ENCODE results near the gene AP3S2.

The AP3S2 gene

DNA sequence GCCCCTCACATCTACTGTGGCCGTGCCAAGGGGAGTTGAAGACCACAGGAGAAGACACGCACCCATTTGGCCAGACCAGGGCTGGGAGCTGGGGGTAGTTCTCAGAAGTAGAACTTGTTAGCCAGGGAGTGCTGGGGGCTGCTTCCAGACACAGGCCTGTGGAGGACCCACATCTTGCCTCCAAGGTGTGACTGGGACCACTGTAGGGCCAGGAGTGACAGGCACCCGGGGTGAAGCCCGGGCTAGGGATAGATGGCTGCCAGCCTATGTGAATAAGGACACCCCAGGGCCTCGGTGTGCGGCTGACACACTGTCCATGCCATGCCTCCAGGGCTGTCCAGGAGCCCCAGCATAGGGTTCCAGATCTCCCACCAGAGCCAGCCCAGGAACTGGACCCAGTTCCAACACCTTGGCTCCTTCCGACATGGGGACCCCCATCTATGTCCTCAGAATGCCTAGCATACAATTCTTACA, 80.9 kb downstream of the AP3S2 start:
- DNase-seq, result no peak

DNA sequence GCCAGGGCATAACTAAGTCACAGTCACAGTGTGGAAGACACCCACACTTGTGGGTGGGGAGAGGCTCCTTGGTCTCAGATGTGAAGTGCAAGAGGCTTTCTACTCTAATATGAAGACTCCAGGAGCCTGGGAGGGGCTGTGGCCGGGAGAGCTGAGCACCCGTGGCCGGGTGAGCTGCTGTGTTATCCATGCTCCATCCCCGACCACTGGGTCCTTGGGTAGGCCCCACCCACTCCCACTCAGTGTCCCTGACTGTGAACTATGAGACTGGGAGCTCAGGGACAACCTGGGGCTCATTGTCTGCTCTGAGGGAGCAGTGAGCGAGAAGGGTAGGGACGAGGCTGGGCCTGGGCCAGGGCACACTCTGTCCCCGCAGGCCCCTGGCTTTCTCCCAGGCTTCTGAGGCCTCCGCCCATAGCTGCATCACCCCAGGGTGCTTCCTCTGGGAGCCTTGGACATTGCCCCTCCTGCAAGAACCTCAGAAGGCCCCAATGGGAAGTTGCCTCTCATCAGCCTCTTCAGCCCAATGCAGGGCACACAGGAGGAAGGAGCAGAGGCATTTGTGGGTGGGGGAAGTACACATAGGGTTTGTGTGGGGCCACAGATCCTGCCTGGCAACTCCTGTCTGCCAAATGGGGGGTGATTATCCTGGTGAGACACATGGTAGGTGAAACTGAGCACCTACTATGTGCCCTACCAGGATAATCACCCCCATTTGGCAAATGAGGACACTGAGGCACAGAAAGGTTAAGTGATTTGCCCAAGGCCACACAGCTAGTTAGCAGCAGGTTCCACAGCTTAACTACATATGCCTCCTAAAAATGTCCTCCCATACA, 81.6 kb downstream of the AP3S2 start:
- DNase-seq, result no peak

DNA sequence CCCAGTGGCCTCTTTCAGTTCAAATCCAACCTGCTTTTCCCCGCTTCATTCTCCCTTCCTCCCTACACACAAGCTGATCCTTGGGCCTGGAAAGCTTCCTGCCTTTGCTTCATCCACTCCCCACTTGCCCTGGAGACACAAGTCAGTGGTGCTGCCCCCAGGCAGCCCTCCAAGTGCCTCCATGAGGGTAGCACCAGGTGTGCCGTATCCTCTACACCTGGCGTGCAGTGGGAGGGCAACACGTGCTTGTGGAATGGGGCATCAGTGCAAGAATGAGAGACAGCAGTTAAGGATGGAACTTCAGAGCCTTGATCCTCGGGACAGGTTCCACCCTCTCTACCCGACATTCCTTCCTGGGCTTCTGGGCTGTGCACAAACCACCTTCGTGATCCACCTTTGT, 83.0 kb downstream of the AP3S2 start:
- DNase-seq, result no peak

- DNase-seq, result no peak
These were observed 84.0 kb downstream of the AP3S2 start for GRCh38 chr15:89809787-89810148.

DNA sequence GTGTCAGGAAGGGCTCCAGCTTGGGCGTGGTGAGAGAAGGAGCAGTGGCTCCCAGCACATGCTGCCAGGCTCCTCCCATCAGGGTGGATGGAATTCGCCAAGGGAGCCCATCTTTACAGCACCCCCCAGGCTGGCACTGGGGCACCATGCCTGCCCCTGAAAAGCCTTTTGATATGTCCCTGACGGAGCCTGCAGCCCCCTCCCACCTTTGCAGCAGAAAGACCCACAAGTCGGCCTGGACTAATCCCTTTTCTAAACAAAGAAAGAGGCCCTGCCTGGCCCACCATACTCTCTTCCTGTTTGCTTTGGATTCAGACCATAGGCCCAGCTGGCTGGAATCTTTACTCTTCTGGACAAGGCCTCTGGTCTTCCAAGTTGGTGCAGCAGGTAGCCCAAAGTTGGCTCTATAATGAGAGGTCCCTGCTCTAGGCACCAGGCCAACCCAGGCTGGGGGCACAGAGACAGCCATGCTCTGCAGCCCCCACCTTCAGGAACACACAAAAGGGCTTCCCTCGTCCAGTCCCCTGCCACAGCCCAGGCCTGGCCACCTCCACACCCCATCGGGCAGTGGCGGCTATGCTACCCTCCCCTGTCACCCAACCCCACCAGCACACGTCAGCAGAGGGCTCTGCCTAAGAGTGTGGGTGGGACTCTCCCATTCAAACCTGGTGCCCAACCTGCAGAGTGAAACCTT, 84.6 kb downstream of the AP3S2 start:
- DNase-seq, result no peak

- DNase-seq, result no peak
These were observed 85.5 kb downstream of the AP3S2 start for GRCh38 chr15:89808160-89808870.

GRCh38 chr15:89807689-89808088, 86.1 kb downstream of the AP3S2 start:
- DNase-seq, result no peak

DNA sequence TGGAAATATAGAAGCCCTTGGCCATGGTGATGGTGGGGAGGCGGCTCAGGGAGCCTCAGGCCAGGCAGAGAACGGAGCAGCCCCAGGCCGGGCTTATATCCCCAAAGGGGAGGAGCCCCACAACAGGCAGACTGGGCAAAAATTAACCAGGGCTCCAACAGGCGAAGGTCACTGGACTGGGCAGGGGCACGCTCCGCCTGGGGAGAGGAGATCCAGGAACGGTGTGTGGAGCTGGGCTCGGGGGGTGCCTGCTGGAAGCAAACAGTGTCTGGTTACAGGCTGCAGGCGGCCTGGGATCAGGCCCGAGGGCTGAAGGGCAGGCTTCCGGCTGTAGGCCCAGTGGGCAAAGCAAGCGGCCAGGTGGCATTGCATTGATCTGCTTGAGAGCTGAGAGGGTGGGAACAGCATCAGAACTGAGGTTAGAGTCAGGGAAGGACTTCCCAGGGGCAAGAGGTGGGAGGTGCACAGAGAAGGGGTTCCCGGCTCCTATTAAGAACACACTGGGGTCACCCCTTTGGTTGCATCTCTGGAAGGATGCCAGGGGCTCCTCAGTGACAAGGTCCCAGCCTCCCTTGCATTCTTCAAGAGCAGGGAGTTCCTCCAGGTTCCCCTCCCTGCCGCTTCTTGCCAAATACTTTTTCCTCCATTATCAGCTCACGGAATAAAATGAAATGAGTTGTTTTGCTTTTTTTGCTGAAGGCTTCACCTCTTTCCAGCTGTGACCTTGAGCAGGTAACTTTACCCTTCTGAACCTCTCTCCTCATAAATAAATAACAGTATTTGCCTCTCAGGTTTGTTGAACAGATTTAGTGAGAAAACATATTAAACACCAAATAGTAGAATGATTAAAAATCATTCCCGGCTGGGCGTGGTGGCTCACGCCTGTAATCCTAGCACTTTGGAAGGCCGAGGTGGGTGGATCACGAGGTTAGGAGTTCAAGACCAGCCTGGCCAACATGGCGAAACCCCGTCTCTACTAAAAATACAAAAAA, 86.9 kb downstream of the AP3S2 start:
- DNase-seq, result no peak

DNA sequence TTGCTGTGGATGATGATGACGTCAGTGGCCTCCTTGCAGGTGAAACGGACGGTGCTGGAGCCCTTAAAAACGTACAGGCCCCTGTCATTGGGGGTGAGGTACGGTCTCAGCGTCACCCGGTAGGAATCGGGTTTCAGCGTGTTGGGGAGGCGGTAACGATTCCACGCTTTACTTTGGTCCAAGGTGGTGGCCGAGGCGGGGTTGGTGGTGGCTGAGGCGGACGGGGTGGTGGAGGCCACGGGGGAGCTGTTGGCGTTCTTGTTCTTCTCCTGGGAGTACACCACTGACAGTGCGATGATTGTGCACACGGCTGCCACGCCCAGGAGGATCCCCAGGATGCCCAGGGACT, 87.6 kb downstream of the AP3S2 start:
- no peak for DNase-seq

DNA sequence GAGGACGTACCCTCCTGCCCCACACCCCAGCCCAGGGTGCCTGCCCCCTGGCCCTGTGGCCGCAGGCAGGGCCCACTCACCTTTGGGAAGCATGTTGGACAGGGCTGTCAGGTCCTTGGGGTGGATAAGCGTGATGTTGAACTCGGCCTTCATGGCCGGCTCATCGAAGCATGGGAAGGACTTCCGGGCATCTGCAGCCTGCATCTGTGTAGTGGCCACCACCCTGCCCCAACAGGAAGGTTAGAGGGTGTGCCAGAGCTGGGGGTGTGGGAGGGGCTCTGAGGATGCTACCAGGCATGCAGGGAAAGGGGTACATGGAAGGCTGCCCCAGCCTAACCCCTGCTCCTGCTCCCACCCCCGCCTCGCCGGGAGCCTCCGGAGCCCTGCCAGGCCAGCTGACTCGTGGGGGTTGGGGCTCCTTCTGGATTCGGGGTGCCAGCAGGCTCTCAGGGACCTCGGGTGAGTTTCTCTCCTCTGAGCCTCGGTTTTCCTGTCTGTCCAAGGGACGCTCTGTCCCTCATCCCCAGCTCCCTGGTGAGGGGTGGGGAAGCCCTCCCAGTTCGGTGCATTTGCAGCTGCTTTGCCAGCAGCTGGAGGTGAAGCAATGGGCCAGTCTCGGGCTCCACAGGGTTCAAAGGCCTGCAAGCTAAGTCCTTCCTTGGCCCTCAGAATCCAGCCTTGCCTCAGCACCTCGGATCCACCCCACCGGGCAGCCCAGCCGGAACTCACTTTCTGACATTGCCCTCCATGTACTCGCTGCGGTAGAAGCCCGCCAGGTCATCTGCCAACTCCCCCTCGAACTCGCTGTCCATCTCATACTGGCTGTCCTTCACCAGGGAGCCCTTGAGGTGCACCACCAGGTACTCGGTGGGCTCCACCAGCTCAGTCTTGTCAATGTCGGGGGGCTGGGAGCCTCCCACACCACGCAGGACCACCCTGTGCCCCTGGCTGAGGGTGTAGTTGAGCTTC, 88.3 kb downstream of the AP3S2 start:
- DNase-seq, result no peak

- no peak for DNase-seq
These were observed 89.6 kb downstream of the AP3S2 start for GRCh38 chr15:89803941-89804800.

- no peak for DNase-seq
These were observed 90.6 kb downstream of the AP3S2 start for GRCh38 chr15:89802986-89803824.

DNA sequence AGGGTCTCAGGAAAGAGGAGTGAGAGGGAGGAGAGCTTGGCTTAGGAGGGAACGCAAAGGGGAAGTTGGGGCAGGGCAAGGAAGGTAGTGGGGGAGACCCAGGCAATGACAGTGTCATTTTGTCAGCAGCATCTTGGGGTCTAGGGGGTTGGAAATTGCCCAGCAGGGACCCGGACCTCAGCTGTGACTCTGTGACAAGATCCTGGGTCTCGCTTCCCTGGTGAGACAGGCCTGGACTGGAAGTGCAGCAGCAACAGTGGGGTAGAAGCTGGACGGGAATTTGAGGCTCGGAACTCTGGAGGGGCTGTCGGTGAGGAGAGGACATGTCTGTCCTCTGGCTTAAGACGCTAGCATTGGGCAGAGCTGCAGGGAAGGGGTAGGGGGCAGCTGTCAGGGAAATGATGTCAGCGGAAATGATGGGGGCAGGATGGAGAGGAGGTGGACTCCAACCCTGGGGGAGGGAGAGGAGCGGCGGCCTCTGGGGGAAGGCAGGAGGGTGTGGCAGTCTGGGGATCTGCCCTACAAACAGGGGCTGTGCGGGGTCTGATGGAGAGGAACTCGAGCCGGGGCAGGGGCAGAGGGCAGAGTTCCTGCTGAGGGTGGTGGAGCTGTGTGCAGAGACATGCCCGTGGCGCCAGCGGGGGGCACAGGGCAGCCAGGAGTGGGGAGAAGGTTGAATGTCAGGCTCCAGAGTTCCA, 91.4 kb downstream of the AP3S2 start:
- no peak for DNase-seq

- no peak for DNase-seq
These were observed 92.2 kb downstream of the AP3S2 start for GRCh38 chr15:89801471-89802195.

DNA sequence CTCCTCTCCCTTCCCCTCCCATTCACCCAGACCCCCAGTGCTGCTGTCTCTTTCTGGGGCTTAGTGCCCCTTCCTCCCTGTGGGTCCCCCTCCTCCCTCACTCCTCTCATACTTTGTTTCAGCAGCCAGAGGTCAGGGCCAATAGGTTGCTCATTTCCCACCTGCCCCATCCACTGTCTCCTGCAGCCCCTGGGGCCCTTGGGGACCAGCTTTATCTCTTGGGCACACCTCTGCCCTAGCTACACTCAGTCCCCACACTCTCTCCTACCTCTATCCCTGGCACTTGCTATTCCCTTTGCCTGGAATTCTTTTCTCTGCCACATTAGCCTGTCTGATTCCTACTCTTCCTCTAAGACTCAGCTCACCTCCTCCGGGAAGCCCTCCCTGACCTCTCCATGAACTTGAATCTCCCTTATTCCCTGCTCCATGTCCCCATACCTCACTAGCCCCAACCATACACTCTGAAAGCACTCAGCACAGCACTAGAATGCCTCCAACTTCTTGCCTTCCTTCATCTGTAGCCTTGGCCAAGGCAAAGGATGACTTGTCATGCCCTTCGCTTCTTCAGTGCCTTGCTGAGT, 93.8 kb downstream of the AP3S2 start:
- DNase-seq, result no peak

- no peak for DNase-seq
These were observed 94.5 kb downstream of the AP3S2 start for GRCh38 chr15:89799011-89799911.
